ENCODE data around the gene HSDL2. TPM values are rescaled to one million over a fixed set of nuclear protein-coding genes. Genes with fewer than 3 reads are reported as not detected.

Gene HSDL2
- total RNA-seq (2022; extraction: Qiagen RNA extraction; ENCODE audit: low read depth) = 25.1 to 30.8 TPM (median 27.1 TPM) in 5 replicates

DNA sequence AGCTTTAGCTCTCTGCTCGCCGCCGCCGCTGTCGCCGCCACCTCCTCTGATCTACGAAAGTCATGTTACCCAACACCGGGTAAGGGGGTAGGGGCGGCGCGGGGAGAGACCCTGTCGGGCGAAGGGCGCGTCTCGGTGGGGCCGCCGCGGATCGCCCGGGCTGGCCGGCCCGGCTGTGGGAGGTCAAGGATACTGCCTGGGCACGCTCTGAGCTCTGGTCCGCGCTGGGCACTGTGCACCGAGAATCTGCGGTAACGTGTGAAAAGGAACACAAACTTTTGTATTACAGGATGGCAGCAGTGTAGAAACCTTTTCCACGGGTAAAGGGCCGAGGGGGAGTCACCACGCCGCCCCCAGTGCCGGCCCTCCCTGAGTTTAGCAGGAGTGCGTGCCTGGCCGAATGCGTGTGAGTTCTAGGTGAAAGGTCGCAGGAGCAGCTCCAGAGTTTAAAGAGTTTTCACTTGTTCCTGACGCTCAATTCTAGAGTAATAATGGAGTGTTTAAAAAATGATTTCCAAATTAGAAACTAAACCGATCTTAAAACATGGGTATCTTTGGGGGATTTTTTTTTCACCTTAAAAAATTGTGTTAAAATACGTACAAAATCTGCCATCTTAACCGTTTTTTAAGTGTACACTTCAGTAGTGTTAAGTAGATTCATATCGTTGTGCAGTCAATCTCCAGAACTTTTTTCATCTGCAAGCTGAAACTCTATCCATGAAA, at the start of gene HSDL2:
HSDL2 (plus strand) TSS at position 7 of the 723 bp plus-strand sequence; CDS start at position 63, 56 bp downstream.

DNA sequence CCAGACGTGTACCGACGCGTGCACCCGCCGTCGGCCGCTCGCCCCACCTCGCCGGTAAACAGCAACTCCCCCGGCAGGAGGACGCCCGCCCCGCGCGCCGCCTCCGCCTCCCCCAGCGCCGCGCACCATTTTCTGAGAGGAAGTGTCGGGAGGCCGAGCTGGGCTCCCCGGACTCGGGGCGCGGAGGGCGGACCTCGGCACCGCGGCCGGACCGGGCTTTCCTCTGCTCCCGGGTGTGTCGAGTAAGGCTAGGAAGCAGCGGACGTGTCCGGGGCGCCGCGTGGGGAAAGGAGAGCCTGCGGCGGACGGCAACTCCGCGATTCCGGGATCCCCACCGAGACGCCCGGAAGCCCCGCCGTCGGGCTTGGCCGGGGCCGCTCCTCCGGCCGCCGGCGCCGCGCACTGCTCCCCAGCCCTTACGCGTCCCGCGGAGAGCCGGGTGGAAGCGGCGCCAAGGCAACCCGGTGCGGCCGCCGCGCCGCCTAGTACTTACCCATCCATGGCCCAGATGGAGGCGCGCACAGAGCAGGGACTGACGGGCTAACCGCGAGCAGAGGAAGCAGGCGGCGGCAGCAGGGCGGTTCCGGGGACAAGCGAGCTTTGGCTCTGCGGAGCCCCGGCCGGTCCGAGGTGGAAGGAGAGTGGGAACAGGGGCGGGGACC, 46.8 kb upstream of the HSDL2 start, which contains the start of gene PTBP3:
PTBP3 (minus strand) TSS at position 643 of the 662 bp plus-strand sequence. CDS start 35,754 bp downstream, outside the sequence.

DNA sequence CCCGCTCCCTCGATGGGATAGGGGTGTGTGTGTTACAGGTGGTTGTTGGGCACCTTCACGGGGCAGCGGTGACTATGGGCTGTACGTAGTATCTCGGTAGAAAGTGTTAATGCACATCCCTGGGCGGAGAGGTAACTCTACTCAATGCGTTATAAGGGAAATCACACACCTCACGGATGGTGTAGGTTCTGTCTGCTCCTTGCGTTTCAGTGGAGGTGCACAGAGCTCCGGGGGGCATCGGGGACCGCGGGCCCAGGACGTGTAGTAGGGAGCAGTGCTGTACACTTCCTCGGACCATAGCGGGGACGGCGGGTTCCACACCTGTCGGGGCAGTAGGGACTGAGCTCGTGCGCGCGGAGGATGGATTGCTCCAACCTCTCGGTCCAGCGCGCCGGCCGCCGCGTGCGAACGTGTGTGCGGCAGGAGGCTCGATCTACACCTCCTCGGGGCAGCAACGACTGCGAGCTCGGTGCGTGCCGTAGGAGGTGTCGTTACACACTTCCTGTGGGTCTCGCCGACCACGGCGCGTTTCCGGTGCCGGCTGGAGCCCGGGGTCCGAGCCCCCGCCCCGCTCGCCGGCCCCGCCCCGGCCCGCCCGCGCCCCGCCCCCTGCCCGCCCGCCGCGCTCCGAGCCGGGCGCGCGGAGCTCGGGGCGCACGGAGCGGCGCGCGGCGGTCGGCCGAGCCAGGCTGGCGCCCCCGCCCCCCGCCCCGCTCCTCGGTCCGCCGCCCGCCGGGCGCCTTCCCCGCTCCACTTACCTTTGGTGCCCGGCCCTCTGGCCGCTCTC, 106.5 kb downstream of the HSDL2 start, which contains the start of gene KIAA1958:
KIAA1958 (plus strand) TSS at position 607 of the 787 bp plus-strand sequence. CDS start 87,254 bp downstream, outside the sequence.

Other genes starting within 250 kb of the HSDL2 start
- gene SUSD1, start 204.8 kb upstream of the HSDL2 start, total RNA-seq (2022; extraction: Qiagen RNA extraction; ENCODE audit: low read depth) = 12.2 to 16.7 TPM (median 13.4 TPM) in 5 replicates
- gene PTBP3, start 46.5 kb upstream of the HSDL2 start, total RNA-seq (2022; extraction: Qiagen RNA extraction; ENCODE audit: low read depth) = 27.3 to 37.3 TPM (median 31.3 TPM) in 5 replicates
- 1.8 to 2.7 TPM (median 2.6 TPM) in 5 replicates for gene KIAA1958, start 106.7 kb downstream of the HSDL2 start, total RNA-seq (2022; extraction: Qiagen RNA extraction; ENCODE audit: low read depth)